Stimulated activated CD4-positive, alpha-beta T cell treated with anti-CD3 and anti-CD28 coated beads, Interleukin-4, amount 100 ng/mL, for 4 hours (primary cell): ENCODE data around the gene LIX1L.
"Not testable (repeated sequence)": the region's sequence is repeated elsewhere in the genome, so short reads cannot be mapped to it uniquely, and the experiment has no call there.

ENCODE experiments used
- DNase-seq, 2 experiments: peaks; one replicate each; pipeline ENCODE4 v3.0.0-alpha.2; 2020

The LIX1L gene

GRCh38 chr1:145927916-145928643 lies 29.7 kb downstream of the LIX1L start:
- no peak for DNase-seq

DNA sequence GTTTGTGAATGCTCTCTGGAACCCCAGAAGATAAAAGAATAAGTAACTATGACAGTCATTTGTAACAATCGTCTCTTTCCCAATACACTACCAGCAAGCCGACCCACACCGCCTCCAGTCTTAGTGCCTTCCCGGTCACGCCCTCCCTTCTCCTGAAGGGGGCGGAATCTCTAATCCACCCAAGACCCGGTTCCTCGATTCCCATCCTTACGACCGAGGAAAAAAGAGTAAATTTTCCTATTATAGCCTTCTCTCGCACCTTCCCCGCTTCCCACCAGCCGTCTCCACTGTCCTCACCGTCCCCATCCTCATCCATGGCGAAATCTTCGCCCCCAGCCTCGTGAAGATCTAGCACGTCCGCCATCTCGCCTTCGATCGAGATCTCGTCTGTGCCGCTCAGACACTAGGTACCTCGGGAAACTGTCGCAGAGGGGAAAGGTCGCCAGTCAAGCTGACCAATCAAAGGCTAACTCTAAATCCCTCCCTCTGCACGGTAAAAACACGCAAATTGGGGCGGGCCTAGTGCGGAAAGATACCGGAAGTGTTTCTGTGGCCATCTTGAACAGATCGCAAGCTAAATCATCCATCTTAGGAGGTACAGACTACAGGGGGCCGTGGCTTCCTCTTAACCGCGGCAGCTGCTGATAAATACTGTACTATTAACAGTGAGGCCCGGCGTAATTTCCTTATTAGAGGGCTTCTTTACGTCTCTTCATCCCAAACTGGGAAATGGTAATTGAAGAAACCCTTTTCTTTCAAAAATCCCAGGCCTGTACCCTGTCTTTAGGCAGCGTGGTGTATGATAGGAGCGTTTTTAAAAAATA lies 30.5 kb downstream of the LIX1L start, which contains the start of gene RBM8A:
Gene RBM8A (minus strand): TSS at position 422 of the 824 bp plus-strand sequence. CDS start 58 bp downstream, at position 364.
- DNase-seq, result peak; percentile 78 to 95

- peak; percentile 34 to 62 for DNase-seq
Measured at GRCh38 chr1:145926686-145927062, 31.1 kb downstream of the LIX1L start.

GRCh38 chr1:145922266-145922665 lies 35.6 kb downstream of the LIX1L start:
- no peak for DNase-seq

DNA sequence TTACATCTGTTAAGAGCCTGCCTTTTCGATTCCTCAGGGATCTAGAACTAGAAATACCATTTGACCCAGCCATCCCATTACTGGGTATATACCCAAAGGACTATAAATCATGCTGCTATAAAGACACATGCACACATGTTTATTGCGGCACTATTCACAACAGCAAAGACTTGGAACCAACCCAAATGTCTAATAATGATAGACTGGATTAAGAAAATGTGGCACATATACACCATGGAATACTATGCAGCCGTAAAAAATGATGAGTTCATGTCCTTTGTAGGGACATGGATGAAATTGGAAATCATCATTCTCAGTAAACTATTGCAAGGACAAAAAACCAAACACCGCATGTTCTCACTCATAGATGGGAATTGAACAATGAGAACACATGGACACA lies 37.5 kb downstream of the LIX1L start:
- not testable (repeated sequence) for DNase-seq

- DNase-seq, result no peak
Measured at GRCh38 chr1:145918992-145919939, 38.6 kb downstream of the LIX1L start.

GRCh38 chr1:145918144-145918991 lies 39.4 kb downstream of the LIX1L start, which contains the start of gene PEX11B:
Gene PEX11B (minus strand): TSS chr1:145918717. CDS start chr1:145918688, 29 bp downstream.
- DNase-seq, result peak; percentile 87 to 89

DNA sequence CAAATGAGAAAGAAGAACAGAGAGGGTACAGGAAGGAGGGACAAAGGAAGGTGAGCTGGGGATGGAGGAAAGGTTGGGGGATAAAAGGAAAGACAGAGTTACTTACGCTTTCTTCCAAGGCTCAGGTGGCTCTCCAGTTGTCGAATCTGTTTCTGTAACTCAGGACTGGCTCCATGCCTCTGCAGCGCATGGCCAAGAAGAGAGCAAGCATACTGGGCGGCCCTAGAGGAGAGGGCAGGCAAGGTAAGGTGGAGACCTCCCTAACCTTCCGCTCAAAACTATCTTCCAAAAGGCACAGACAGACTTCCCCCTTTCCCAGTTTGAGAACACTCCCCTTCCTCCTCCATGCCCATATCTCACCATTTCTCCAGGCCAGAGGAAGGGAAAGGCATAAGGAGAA lies 40.2 kb downstream of the LIX1L start:
- DNase-seq, result no peak

DNA sequence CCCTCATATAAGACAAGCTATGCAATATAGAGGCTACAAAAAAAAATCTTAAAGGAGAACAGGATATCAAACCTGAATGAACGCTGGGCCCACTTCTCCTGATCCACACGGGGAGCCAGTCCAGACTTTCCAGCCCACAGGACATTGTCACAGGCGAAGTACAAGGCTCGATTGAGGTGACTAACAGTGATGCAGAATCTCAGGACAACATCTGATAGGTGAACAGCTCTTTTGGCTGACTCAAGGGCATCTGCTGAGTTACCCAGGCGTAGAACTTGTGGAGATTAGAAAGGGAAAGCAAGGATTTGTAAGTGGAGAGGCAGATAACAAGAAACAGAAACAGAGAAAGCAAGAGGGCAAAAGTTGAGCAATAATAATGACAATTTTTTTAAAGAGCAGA lies 41.1 kb downstream of the LIX1L start:
- no peak for DNase-seq

DNA sequence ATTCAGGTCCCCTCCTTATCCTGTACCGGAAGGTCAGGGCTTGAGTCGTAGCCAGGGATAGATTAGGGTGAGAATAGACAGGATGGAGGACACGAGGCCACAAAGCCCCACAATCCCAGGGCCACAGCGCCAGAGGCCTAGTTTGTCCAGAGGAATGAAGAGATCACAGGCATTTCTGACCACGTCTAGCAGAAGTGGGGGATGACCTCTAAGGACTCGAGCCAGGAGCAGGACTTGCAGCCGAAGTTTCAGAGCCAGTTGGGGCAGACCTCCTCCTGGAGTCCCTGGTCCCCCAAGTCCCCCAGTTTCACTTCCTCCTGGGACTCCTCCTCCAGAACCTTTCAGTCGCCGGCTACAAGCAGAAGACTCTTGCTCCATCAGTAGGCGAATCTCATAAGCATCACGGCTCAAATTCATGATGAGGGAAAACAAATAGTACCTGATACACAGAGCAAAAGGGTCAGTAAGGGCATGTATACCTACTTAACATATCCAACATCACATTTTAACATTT lies 45.6 kb downstream of the LIX1L start:
- no peak for DNase-seq

GRCh38 chr1:145908653-145909052 lies 49.2 kb downstream of the LIX1L start:
- DNase-seq, result no peak

GRCh38 chr1:145906954-145907753 lies 50.7 kb downstream of the LIX1L start:
- no peak for DNase-seq

DNA sequence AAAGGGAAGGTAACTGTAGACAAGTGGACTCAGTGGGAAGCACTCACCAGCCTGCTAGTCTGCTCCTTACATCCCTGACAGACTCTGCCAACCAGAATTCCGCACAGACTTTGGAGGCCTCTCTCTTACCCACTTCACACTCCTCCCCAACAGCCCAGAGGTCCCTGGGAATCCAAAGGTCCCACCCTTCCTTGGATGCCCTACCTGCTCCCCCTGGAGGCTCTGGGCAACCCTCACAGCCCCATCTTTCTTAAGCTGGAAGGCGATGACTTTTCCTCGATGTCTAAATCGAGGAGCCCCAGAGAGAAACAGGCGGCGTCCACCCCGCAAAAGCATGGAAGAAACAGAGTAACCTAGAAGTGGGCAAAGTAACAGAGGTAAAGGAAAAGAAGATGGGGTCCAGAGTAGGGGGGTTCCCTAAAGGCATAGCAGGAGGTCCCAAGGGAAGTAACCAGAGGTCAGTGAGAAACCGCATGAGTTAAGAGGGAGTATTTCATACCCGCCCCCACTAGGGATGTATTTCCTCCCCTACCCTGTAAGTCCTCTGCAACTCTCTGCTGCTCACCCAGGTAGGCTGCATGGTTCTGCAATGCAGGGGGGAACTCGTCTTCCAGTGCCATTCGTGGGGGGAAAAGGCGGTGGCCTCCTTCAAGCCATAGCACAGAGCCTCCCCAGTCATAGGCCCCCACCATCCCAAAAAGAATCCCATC lies 56.4 kb downstream of the LIX1L start:
- DNase-seq, result no peak

DNA sequence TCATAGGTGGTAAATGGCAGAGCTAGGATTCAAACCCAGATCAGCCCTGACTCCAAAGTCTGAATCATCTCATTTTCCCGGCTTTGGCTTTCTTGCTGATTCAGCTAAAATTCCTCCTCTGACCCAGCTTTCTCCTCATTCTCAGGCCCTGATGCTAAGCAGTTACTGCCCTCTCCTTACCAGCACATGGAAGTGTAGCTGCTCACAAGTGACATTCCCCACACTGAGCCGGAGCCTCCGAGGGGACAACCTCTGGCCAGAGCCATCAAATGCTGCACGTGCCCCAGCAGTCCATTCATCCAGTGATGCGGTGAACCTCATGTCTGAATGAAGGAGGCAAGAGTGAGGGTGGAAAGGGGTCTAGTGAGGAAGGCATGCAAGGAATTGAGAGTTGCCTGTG lies 59.1 kb downstream of the LIX1L start:
- no peak for DNase-seq

DNA sequence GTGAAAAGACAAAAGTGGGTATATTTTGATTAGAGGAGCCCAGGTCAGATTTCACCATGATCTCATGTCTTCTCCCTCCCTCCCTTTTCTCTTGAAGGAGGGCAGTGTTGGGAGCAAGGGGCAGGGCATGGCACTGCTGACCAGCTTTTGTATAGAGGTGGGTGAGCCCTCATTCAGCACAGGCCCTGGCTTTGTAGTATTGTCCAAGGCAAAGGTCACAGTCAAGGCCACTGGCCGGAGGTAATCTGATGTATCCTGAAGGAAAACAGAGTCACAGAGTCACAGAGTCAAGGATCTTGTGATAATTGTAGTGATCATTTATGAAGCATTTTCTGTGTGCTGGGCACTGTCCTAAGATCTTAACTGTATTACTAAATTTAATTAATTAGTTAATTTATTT lies 59.8 kb downstream of the LIX1L start:
- no peak for DNase-seq

DNA sequence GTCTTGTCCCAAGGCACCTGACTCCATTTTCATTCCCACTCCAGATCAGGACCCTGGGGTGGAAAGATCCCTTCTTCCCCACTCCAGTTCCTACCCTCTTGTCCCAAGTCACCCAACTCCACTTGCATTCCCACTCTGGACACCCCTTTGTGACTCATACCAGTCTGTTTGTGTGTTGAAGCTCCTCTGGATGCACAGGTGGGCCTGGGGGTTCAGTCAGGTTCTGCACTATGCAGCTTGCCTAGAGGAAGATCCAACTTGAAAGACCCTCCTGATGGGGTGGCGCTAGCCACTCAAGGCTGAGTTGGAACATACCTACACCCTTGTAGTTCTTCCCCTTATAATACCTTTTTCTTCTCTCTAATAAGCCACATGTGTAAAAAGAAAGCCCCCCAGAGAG lies 62.3 kb downstream of the LIX1L start:
- DNase-seq, result no peak

DNA sequence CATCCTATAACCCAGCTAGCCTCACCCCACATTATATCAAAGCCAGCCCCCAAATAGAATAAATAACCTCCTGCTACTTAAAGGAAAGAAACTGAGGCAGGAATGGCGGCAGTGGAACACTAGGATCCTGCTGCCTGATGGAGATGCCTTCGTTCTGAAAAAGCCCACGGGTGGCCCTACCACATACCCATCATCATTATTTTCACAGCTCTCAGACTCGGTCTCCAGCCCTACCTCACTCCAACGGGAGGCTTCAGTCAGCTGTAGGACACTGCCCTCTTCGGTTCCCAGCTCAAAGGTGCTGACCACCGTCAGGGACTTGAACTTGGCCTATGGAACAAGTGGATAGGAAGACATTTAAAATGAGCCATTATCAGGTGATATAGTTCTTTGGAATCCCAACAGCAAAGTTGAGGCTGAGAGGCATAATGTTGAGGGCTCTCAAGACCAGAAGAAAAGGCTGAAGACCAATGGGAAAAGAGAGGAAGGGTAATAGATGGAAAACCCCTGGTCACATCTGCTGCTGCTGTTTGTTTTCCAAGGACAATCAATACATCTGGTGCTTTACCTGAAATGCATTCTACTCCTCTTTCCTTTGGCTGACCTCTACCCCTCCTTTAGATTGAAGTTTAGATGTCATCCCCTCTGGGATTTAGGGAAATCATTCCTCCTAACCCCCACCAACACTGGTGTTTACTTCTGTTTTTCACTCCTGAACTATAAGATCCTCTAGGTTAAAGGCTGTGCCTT lies 64.3 kb downstream of the LIX1L start:
- no peak for DNase-seq

GRCh38 chr1:145892486-145893087 lies 65.2 kb downstream of the LIX1L start:
- DNase-seq, result no peak
